HCT116 (cell line): ENCODE measurements around the gene NSD2. TPM values are rescaled to one million over a fixed set of nuclear protein-coding genes. Genes with fewer than 3 reads are reported as not detected.

Experiments
- ATAC-seq: fragments of 200-7000 bp; cut with Tn5 transposase; 2 replicates; pipeline ENCODE4 v1.9.1; 2020; ENCODE audit warnings: mild to moderate bottlenecking, moderate library complexity
- BruUV-seq: library from RNA; stranded (reverse); fragments of 400-500 nt; replicated peaks from 2 replicates; lab custom pipeline; 2021; lab: Mats Ljungman, UMichigan
- CTCF ChIA-PET: fragments of 300-600 bp; sonication (Branson Sonifier 250); formaldehyde crosslinking; loops from one replicate; lab custom pipeline; 2021; ENCODE audit warnings: antibody characterized with exemption; lab: Charles Lee
- POLR2A ChIA-PET: fragments of 300-600, 350-600 bp; sonication (Branson Sonifier 250); formaldehyde crosslinking; loops from one replicate; lab custom pipeline; 2021; ENCODE audit warnings: antibody characterized with exemption; lab: Charles Lee
- RAD21 ChIA-PET, 2 experiments: fragments of 300-600 bp; sonication (Branson Sonifier 250); formaldehyde crosslinking; loops; one replicate each; lab custom pipeline; 2023; ENCODE audit warnings: low total read pairs in 2 of 2; ENCODE audit not compliant: uncharacterized antibody in 2 of 2, unreplicated experiment in 2 of 2, low non-redundant PET in 1 of 2; lab: Charles Lee
- DNase-seq: peaks from one replicate; pipeline ENCODE4 v3.0.0-alpha.2; 2010; ENCODE audit warnings: low read depth, low spot score
- H2AFZ ChIP-seq: fragments of 200-600 bp; shearing (Covaris generic), sonication (generic); 2 replicates; pipeline ENCODE4 v1.6.1; 2017; ENCODE audit warnings: low read depth, mixed run types, mixed read lengths, antibody characterized with exemption, low read length; ENCODE audit not compliant: poor library complexity, severe bottlenecking
- H3K27ac ChIP-seq: 2 replicates; pipeline ENCODE4 v1.5.1; 2012; ENCODE audit warnings: low read depth, low read length
- H3K27me3 ChIP-seq: fragments of 200-600 bp; sonication (generic); 2 replicates; pipeline ENCODE4 v1.6.1; 2016; ENCODE audit warnings: mixed run types, low read length, mixed read lengths; ENCODE audit not compliant: insufficient read depth
- H3K36me3 ChIP-seq, 2 experiments: fragments of 200-500 bp in 1 of 2; fragments of 200-600 bp in 1 of 2; sonication (Bioruptor generic) in 1 of 2; sonication (generic) in 1 of 2; 2 replicates each; pipeline versions ENCODE4 v1.5.1 to v1.6.1; 2014 to 2016; ENCODE audit warnings: low read length in 2 of 2, inconsistent platforms in 1 of 2, mixed read lengths in 1 of 2, mixed run types in 1 of 2; ENCODE audit not compliant: insufficient read depth in 2 of 2, control insufficient read depth in 1 of 2
- H3K4me1 ChIP-seq, 2 experiments: fragments of 200-600 bp in 1 of 2; sonication (generic) in 1 of 2; 2 replicates each; pipeline versions ENCODE4 v1.5.1 to v1.6.1; 2012 to 2017; ENCODE audit warnings: low read length in 2 of 2, inconsistent platforms in 1 of 2, mild to moderate bottlenecking in 1 of 2, mixed read lengths in 1 of 2, mixed run types in 1 of 2, moderate library complexity in 1 of 2; ENCODE audit not compliant: insufficient read depth in 2 of 2, control insufficient read depth in 1 of 2
- H3K4me2 ChIP-seq: fragments of 200-600 bp; sonication (generic); 2 replicates; pipeline ENCODE4 v1.6.1; 2017; ENCODE audit warnings: mixed run types, low read length, mixed read lengths
- H3K4me3 ChIP-seq, 2 experiments: fragments of 200-600 bp in 1 of 2; sonication (generic) in 1 of 2; replicated peaks in 1 of 2; 2 replicates each; pipeline ENCODE4 v1.5.1; 2011 to 2016; ENCODE audit warnings: low read length in 2 of 2, control low read depth in 1 of 2, low read depth in 1 of 2, mild to moderate bottlenecking in 1 of 2, mixed read lengths in 1 of 2, mixed run types in 1 of 2
- H3K79me2 ChIP-seq: fragments of 200-600 bp; sonication (generic); 2 replicates; pipeline ENCODE4 v1.6.1; 2017; ENCODE audit warnings: mild to moderate bottlenecking, mixed run types, low read length, moderate library complexity, mixed read lengths; ENCODE audit not compliant: insufficient read depth
- H3K9ac ChIP-seq: fragments of 200-600 bp; sonication (generic); 2 replicates; pipeline ENCODE4 v1.6.1; 2016; ENCODE audit warnings: low read length, mixed read lengths
- H3K9me2 ChIP-seq: fragments of 200-600 bp; sonication (generic), shearing (Covaris generic); 2 replicates; pipeline ENCODE4 v1.6.1; 2017; ENCODE audit warnings: mixed run types, mild to moderate bottlenecking, moderate library complexity; ENCODE audit not compliant: insufficient read depth
- H3K9me3 ChIP-seq, 2 experiments: fragments of 200-500 bp in 1 of 2; fragments of 200-600 bp in 1 of 2; sonication (Bioruptor generic) in 1 of 2; sonication (generic) in 1 of 2; 2 replicates each; pipeline ENCODE4 v1.6.1; 2014 to 2017; ENCODE audit warnings: low read length in 2 of 2, mixed read lengths in 2 of 2, inconsistent platforms in 1 of 2, low read depth in 1 of 2, mild to moderate bottlenecking in 1 of 2, mixed run types in 1 of 2, moderate library complexity in 1 of 2; ENCODE audit not compliant: control insufficient read depth in 1 of 2, insufficient read depth in 1 of 2
- H4K20me1 ChIP-seq: fragments of 200-600 bp; sonication (generic), shearing (Covaris generic); 2 replicates; pipeline ENCODE4 v1.6.1; 2017; ENCODE audit warnings: mixed run types, mild to moderate bottlenecking, moderate library complexity; ENCODE audit not compliant: insufficient read depth
- CBX3 ChIP-seq: IDR thresholded peaks from 2 replicates; pipeline ENCODE4 v1.6.1; 2012; ENCODE audit warnings: low read depth
- CEBPB ChIP-seq: IDR thresholded peaks from 2 replicates; pipeline ENCODE4 v1.6.1; 2012; ENCODE audit warnings: low read depth
- EGR1 ChIP-seq: IDR thresholded peaks from 2 replicates; pipeline ENCODE4 v1.6.1; 2012; ENCODE audit warnings: low read depth
- ELF1 ChIP-seq: IDR thresholded peaks from 2 replicates; pipeline ENCODE4 v1.6.1; 2012; ENCODE audit warnings: low read depth, borderline replicate concordance
- EZH2phosphoT487 ChIP-seq: fragments of 200-600 bp; IDR thresholded peaks from 2 replicates; pipeline ENCODE4 v1.6.1; 2018; ENCODE audit warnings: antibody characterized with exemption, borderline replicate concordance
- FOSL1 ChIP-seq: IDR thresholded peaks from 2 replicates; pipeline ENCODE4 v1.6.1; 2012; ENCODE audit warnings: low read depth
- POLR2A ChIP-seq: IDR thresholded peaks from 2 replicates; pipeline ENCODE4 v1.7.0; 2011; ENCODE audit warnings: borderline replicate concordance; ENCODE audit not compliant: insufficient read depth, insufficient read length; ENCODE audit errors: extremely low read depth
- POLR2AphosphoS5 ChIP-seq: IDR thresholded peaks from 2 replicates; pipeline ENCODE4 v1.6.1; 2011; ENCODE audit warnings: mild to moderate bottlenecking, low read depth, low read length, moderate library complexity
- SP1 ChIP-seq: IDR thresholded peaks from 2 replicates; pipeline ENCODE4 v1.6.1; 2012; ENCODE audit warnings: low read depth
- SRF ChIP-seq: IDR thresholded peaks from 2 replicates; pipeline ENCODE4 v1.6.1; 2012; ENCODE audit warnings: low read depth
- YY1 ChIP-seq: IDR thresholded peaks from 2 replicates; pipeline ENCODE4 v1.6.1; 2011; ENCODE audit warnings: low read length, low read depth, moderate library complexity, mild to moderate bottlenecking; ENCODE audit not compliant: insufficient replicate concordance; ENCODE audit errors: extremely low read depth
- ZFX ChIP-seq: fragments of 450-650 bp; IDR thresholded peaks from 2 replicates; pipeline ENCODE4 v1.6.1; 2017
- ZNF274 ChIP-seq: fragments of 200-500 bp; sonication (Bioruptor generic); IDR thresholded peaks from 2 replicates; pipeline ENCODE4 v1.6.1; 2014; ENCODE audit warnings: mild to moderate bottlenecking, low read depth, low read length, inconsistent platforms
- intact Hi-C: fragments of 100-400 bp; cut with micrococcal nuclease; formaldehyde crosslinking; loops from 2 replicates; pipeline ENCODE4 v1.10.0; 2022
- total RNA-seq: library from RNA; stranded (reverse); gene quantifications from one replicate; pipeline ENCODE4 v1.2.1, GENCODE V29; 2021; ENCODE audit not compliant: unreplicated experiment
- TF ChIP-seq, protein P1 (sequence below): IDR thresholded peaks from 2 replicates; pipeline ENCODE4 v1.6.1; 2012; ENCODE audit warnings: low read depth
- TF ChIP-seq, protein P2 (sequence below): IDR thresholded peaks from 2 replicates; pipeline ENCODE4 v1.6.1; 2012
- TF ChIP-seq, protein P3 (sequence below): IDR thresholded peaks from 2 replicates; pipeline ENCODE4 v1.6.1; 2012
- TF ChIP-seq, protein P4 (sequence below), 3 experiments: fragments of 200-600 bp in 1 of 3; sonication (generic) in 1 of 3; IDR thresholded peaks in 2 of 3; conservative IDR thresholded peaks in 1 of 3; 2 replicates each; pipeline ENCODE4 v1.5.1; 2012 to 2017; ENCODE audit warnings: low read depth in 2 of 3, low read length in 2 of 3, antibody characterized with exemption in 1 of 3, borderline replicate concordance in 1 of 3, control low read depth in 1 of 3, mild to moderate bottlenecking in 1 of 3, mixed read lengths in 1 of 3, mixed run types in 1 of 3, moderate library complexity in 1 of 3; ENCODE audit not compliant: insufficient read depth in 1 of 3
- TF ChIP-seq, protein P5 (sequence below): IDR thresholded peaks from 2 replicates; pipeline ENCODE4 v1.6.1; 2011; ENCODE audit warnings: mild to moderate bottlenecking, low read length, moderate library complexity; ENCODE audit not compliant: insufficient replicate concordance; ENCODE audit errors: extremely low read depth

The NSD2 gene
- total RNA-seq, 1 experiment from 2014 or later: 145 TPM

DNA sequence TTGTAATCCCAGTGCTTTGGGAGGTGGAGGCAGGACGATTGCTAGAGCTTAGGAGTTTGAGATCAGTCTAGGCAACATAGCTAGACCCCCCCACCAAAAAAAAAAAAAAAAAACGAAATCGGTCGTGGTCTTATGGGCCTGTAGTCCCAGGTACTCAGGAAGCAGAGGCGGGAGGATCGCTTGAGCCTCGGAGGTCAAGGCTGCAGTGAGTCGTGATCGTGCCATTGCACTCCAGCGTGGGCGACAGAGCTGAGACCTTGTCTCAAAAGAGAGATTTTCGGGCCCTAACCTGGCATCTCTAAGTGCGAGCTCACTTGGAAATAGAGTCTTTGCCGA lies 8.3 kb upstream of the NSD2 start:
- Histone ChIP-seq H3K9me3 (no peaks in the 10 kb centered on the region), H3K4me3 (no peak overlapping the region), H3K27me3 (no peaks in the 10 kb centered on the region), H4K20me1 (no peaks in the 10 kb centered on the region), H3K79me2 (peaks cover under 1% of the 10 kb centered on the region; the same call in 1 of the 2 replicates), H3K9ac (no peak overlapping the region), H3K4me2 (no peak overlapping the region), H3K36me3 (no peaks in the 10 kb centered on the region), H2AFZ (no peak overlapping the region), H3K27ac (no peak overlapping the region), H3K9me2 (no peaks in the 10 kb centered on the region), H3K4me1 (peaks cover 2 to 7% of the 10 kb centered on the region in 2 experiments)
- ChIA-PET CTCF (no interaction called here), POLR2A (no interaction called here), RAD21 (no interaction called here)
- BruUV-seq: no TSS peak
- intact Hi-C loops: no loop called here
- TF ChIP-seq, protein P1, sequence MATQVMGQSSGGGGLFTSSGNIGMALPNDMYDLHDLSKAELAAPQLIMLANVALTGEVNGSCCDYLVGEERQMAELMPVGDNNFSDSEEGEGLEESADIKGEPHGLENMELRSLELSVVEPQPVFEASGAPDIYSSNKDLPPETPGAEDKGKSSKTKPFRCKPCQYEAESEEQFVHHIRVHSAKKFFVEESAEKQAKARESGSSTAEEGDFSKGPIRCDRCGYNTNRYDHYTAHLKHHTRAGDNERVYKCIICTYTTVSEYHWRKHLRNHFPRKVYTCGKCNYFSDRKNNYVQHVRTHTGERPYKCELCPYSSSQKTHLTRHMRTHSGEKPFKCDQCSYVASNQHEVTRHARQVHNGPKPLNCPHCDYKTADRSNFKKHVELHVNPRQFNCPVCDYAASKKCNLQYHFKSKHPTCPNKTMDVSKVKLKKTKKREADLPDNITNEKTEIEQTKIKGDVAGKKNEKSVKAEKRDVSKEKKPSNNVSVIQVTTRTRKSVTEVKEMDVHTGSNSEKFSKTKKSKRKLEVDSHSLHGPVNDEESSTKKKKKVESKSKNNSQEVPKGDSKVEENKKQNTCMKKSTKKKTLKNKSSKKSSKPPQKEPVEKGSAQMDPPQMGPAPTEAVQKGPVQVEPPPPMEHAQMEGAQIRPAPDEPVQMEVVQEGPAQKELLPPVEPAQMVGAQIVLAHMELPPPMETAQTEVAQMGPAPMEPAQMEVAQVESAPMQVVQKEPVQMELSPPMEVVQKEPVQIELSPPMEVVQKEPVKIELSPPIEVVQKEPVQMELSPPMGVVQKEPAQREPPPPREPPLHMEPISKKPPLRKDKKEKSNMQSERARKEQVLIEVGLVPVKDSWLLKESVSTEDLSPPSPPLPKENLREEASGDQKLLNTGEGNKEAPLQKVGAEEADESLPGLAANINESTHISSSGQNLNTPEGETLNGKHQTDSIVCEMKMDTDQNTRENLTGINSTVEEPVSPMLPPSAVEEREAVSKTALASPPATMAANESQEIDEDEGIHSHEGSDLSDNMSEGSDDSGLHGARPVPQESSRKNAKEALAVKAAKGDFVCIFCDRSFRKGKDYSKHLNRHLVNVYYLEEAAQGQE: no peak
- TF ChIP-seq POLR2A (no peak), CBX3 (no peak), POLR2AphosphoS5 (no peak), SRF (no peak), CEBPB (no peak), ELF1 (no peak), EGR1 (no peak), ZNF274 (no peak), YY1 (no peak), ZFX (no peak), FOSL1 (no peak), EZH2phosphoT487 (no peak), SP1 (no peak)
- TF ChIP-seq, protein P2, sequence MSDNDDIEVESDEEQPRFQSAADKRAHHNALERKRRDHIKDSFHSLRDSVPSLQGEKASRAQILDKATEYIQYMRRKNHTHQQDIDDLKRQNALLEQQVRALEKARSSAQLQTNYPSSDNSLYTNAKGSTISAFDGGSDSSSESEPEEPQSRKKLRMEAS: no peak
- TF ChIP-seq, protein P3, sequence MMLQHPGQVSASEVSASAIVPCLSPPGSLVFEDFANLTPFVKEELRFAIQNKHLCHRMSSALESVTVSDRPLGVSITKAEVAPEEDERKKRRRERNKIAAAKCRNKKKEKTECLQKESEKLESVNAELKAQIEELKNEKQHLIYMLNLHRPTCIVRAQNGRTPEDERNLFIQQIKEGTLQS: no peak
- TF ChIP-seq, protein P4, sequence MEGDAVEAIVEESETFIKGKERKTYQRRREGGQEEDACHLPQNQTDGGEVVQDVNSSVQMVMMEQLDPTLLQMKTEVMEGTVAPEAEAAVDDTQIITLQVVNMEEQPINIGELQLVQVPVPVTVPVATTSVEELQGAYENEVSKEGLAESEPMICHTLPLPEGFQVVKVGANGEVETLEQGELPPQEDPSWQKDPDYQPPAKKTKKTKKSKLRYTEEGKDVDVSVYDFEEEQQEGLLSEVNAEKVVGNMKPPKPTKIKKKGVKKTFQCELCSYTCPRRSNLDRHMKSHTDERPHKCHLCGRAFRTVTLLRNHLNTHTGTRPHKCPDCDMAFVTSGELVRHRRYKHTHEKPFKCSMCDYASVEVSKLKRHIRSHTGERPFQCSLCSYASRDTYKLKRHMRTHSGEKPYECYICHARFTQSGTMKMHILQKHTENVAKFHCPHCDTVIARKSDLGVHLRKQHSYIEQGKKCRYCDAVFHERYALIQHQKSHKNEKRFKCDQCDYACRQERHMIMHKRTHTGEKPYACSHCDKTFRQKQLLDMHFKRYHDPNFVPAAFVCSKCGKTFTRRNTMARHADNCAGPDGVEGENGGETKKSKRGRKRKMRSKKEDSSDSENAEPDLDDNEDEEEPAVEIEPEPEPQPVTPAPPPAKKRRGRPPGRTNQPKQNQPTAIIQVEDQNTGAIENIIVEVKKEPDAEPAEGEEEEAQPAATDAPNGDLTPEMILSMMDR (IDR thresholded peaks at IDR 0.05 in 2 of 3, conservative IDR thresholded peaks at IDR 0.05 in 1 of 3; ENCODE audit: borderline replicate concordance in 1 of 3, insufficient read depth in 1 of 3, low read depth in 2 of 3, low read length in 2 of 3): no peak
- TF ChIP-seq, protein P5, sequence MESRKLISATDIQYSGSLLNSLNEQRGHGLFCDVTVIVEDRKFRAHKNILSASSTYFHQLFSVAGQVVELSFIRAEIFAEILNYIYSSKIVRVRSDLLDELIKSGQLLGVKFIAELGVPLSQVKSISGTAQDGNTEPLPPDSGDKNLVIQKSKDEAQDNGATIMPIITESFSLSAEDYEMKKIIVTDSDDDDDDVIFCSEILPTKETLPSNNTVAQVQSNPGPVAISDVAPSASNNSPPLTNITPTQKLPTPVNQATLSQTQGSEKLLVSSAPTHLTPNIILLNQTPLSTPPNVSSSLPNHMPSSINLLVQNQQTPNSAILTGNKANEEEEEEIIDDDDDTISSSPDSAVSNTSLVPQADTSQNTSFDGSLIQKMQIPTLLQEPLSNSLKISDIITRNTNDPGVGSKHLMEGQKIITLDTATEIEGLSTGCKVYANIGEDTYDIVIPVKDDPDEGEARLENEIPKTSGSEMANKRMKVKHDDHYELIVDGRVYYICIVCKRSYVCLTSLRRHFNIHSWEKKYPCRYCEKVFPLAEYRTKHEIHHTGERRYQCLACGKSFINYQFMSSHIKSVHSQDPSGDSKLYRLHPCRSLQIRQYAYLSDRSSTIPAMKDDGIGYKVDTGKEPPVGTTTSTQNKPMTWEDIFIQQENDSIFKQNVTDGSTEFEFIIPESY: no peak
- no peak for ATAC-seq
- no peak for DNase-seq
